Stimulated activated naive CD8-positive, alpha-beta T cell treated with anti-CD3 and anti-CD28 coated beads, Interleukin-15, Interleukin-2, amounts not matched to agents 100 ng/mL and 50 ng/mL, for 24 hours (primary cell): ENCODE measurements around the gene FUT4.
"Not testable (repeated sequence)": the region's sequence is repeated elsewhere in the genome, so short reads cannot be mapped to it uniquely, and the experiment has no call there.

Experiments used
- H3K27ac Mint-ChIP-seq: one replicate; pipeline ENCODE4 v1.8.0; 2021; ENCODE audit warnings: mild to moderate bottlenecking, mixed read lengths
- H3K27me3 Mint-ChIP-seq: one replicate; pipeline ENCODE4 v1.8.0; 2021; ENCODE audit warnings: mixed read lengths
- H3K36me3 Mint-ChIP-seq: one replicate; pipeline ENCODE4 v1.8.0; 2021; ENCODE audit warnings: low read depth, mixed read lengths
- H3K4me1 Mint-ChIP-seq: one replicate; pipeline ENCODE4 v1.8.0; 2021; ENCODE audit warnings: low read depth, mixed read lengths
- H3K4me3 Mint-ChIP-seq: one replicate; pipeline ENCODE4 v1.8.0; 2021; ENCODE audit warnings: mild to moderate bottlenecking, mixed read lengths
- H3K9me3 Mint-ChIP-seq: one replicate; pipeline ENCODE4 v1.8.0; 2021; ENCODE audit warnings: mixed read lengths

Gene FUT4

GRCh38 chr11:94546162-94546470 is 2.4 kb downstream of the FUT4 start:
- no peaks in the 10 kb centered on the region for H3K9me3 Mint-ChIP-seq
- H3K4me1 Mint-ChIP-seq = peaks cover 35% of the 10 kb centered on the region
- peak overlapping the region; percentile 78 for H3K4me3 Mint-ChIP-seq
- no peaks in the 10 kb centered on the region for H3K27me3 Mint-ChIP-seq
- H3K27ac Mint-ChIP-seq = no peak overlapping the region
- H3K36me3 Mint-ChIP-seq = peaks cover 9% of the 10 kb centered on the region

DNA sequence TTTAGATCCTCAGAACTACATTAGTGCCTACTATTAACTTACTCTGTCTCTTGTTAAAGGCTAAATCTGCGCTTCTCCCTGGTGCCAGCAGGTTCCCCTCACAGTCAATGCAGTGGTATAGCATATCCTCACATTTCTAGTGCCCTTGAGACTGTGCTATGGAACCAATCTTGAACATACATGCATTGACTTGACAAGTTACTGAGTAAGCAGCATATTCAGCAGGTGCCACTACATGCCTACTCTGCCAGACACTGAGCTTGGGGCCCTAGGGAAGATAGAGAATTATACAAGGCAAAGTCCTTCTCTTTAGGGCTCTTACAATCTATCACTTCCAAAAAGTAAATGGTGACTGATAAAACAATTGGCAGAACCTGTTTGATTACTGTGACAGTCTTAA is 3.2 kb downstream of the FUT4 start:
- no peak overlapping the region for H3K27ac Mint-ChIP-seq
- H3K27me3 Mint-ChIP-seq = no peaks in the 10 kb centered on the region
- peaks cover 9% of the 10 kb centered on the region for H3K36me3 Mint-ChIP-seq
- no peaks in the 10 kb centered on the region for H3K9me3 Mint-ChIP-seq
- H3K4me3 Mint-ChIP-seq = peak overlapping the region; percentile 43
- H3K4me1 Mint-ChIP-seq = peaks cover 35% of the 10 kb centered on the region

DNA sequence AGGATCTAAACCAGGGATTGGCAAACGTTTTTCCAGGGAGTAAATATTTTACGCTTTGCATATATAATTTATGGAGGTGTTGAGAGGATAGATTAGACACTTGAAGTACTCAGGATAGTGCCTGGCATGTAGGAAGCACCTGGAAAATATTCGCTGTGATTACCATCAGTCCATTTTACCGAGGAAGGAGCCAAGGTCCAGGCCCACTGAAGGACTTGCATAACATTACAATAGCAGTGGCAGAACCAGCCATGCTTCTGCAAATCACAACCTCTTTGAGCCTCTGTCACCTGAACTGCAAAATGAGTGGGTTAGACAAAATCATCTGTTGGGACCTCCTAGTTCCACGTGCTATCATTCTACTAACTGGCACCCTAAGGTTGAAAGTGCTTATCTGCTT is 5.4 kb downstream of the FUT4 start:
- Mint-ChIP-seq H3K9me3 (no peaks in the 10 kb centered on the region), H3K36me3 (peaks cover 9% of the 10 kb centered on the region), H3K4me3 (no peak overlapping the region), H3K27me3 (no peaks in the 10 kb centered on the region), H3K27ac (no peak overlapping the region), H3K4me1 (peaks cover 27% of the 10 kb centered on the region)

DNA sequence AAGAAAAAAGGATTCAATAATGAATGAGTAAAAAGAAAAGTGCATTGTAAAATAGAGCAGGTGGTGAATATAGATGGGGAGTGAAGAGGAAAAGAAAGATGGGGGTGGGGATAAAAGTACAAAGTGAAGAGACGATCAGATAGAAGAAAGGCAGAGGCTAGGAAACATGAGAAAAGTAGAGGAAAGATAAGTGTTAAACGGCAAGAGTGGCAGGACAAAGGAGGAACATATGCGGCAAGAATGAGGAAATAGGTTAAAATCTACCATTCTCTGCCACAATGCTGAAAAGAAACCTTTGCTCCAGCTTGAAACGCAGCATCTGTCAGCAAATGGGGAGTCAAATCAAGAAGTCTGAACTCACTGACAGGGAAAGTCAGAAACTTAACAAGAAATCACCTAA is 6.8 kb downstream of the FUT4 start:
- Mint-ChIP-seq H3K4me3 (no peak overlapping the region), H3K36me3 (peaks cover 9% of the 10 kb centered on the region), H3K9me3 (no peaks in the 10 kb centered on the region), H3K4me1 (peaks cover 22% of the 10 kb centered on the region), H3K27ac (no peak overlapping the region), H3K27me3 (no peaks in the 10 kb centered on the region)

DNA sequence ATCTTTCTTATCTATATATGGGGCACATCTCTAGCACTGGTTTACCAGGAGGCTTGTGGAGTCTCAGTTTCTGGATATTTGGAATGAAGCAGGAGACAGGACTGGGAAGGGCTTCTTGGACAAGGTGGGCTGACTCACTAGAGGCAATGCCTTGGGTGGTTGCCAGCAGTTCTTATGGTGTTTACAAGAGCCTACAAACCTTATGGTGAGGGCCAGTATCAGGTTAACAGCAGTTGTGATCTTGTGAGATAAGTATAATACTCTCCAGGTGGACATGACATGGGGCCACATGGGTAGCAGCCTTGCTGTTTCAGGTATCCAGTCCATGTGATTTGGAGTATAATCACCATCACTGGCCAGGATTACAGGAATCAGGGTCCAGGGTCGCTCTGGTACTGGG is 10.2 kb downstream of the FUT4 start:
- Mint-ChIP-seq H3K4me3 (no peak overlapping the region), H3K27ac (no peak overlapping the region), H3K36me3 (peaks cover 5% of the 10 kb centered on the region), H3K9me3 (no peaks in the 10 kb centered on the region), H3K27me3 (no peaks in the 10 kb centered on the region), H3K4me1 (no peaks in the 10 kb centered on the region)

- not testable (repeated sequence) for H3K27ac Mint-ChIP-seq, H3K4me1 Mint-ChIP-seq, H3K27me3 Mint-ChIP-seq, H3K9me3 Mint-ChIP-seq, H3K36me3 Mint-ChIP-seq, H3K4me3 Mint-ChIP-seq
These were observed 12.1 kb downstream of the FUT4 start for GRCh38 chr11:94555752-94556329.

DNA sequence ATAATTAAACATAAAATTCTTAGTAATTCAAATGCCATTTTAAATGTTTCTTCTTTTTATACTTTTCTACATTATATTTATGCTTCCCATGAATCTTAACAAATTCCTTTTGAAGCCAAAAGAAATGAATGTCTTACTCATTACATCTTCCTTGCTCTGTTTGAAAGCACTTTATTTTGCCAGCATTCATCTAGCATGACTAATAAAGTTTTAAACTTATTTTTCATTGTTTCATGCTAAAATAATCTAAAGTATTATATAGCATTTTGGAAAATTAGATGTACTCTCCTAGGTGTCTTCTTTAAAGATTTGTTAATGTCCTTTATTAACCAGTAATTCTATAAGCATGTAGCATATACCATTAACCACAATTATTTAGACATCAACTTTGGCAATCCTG is 13.7 kb downstream of the FUT4 start:
- Mint-ChIP-seq H3K9me3 (no peaks in the 10 kb centered on the region), H3K27me3 (no peaks in the 10 kb centered on the region), H3K4me1 (no peaks in the 10 kb centered on the region), H3K4me3 (no peak overlapping the region), H3K36me3 (no peaks in the 10 kb centered on the region), H3K27ac (no peak overlapping the region)

DNA sequence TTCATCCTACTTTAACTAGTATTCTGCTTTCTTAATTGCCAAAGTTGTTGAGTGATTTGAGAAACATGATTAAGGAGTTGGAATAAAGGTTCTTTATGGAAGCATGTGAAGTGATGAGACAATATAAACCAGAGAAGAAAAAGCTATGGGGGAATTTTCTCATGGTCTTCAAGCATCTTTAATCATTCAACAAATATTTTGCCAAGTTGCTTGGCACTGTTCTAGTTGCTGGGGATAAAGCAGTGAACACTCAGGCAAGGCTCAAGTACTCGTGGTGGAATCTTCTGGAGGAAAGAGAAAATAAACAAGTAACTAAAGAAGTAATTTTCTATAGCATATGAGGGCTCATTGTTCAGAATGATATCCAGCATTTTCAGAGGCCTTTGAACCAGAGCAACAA is 14.3 kb downstream of the FUT4 start:
- Mint-ChIP-seq H3K4me1 (no peaks in the 10 kb centered on the region), H3K36me3 (no peaks in the 10 kb centered on the region), H3K27me3 (no peaks in the 10 kb centered on the region), H3K27ac (no peak overlapping the region), H3K9me3 (no peaks in the 10 kb centered on the region), H3K4me3 (no peak overlapping the region)

DNA sequence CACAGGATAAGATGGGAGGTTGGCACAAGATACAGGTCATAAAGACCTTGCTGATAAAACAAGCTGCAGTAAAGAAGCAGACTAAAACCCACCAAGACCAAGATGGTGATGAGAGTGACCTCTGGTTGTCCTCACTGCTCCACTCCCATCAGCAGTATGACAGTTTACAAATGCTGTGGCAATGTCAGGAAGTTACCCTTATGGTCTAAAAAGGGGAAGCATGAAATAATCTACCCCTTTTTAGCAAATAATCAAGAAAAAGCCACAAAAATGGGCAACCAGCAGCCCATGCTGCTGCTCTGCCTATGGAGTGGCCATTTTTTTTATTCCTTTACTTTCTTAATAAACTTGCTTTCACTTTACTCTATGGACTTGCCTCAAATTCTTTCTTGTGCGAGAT is 14.7 kb downstream of the FUT4 start:
- H3K36me3 Mint-ChIP-seq = no peaks in the 10 kb centered on the region
- H3K27ac Mint-ChIP-seq = no peak overlapping the region
- no peaks in the 10 kb centered on the region for H3K4me1 Mint-ChIP-seq
- no peaks in the 10 kb centered on the region for H3K27me3 Mint-ChIP-seq
- no peak overlapping the region for H3K4me3 Mint-ChIP-seq
- no peaks in the 10 kb centered on the region for H3K9me3 Mint-ChIP-seq

- Mint-ChIP-seq H3K36me3 (no peaks in the 10 kb centered on the region), H3K27me3 (no peaks in the 10 kb centered on the region), H3K4me1 (no peaks in the 10 kb centered on the region), H3K27ac (no peak overlapping the region), H3K4me3 (no peak overlapping the region), H3K9me3 (no peaks in the 10 kb centered on the region)
These were observed 15.2 kb downstream of the FUT4 start for GRCh38 chr11:94558932-94559331.

GRCh38 chr11:94559361-94559760 is 15.6 kb downstream of the FUT4 start:
- H3K4me3 Mint-ChIP-seq = no peak overlapping the region
- no peaks in the 10 kb centered on the region for H3K36me3 Mint-ChIP-seq
- H3K27ac Mint-ChIP-seq = no peak overlapping the region
- H3K27me3 Mint-ChIP-seq = no peaks in the 10 kb centered on the region
- H3K9me3 Mint-ChIP-seq = no peaks in the 10 kb centered on the region
- no peaks in the 10 kb centered on the region for H3K4me1 Mint-ChIP-seq

DNA sequence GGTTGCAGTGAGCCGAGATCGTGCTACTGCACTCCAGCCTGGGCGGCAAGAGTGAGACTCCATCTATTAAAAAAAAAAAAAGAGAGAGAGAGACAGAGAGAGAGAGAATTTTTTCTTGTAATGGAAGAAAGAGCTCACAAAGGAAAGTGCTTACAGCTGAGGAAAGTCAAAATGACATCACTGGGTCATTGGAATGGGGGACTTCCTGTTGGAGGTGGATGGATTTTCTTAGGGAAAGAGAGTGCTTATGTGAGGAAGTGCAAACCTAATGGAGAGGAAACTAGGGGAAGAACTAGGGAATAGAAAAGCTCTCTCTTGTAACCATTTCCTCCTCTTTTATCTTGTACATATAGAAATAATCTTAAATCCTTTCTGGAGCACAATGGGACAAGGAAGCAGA is 17.1 kb downstream of the FUT4 start:
- Mint-ChIP-seq H3K27ac (no peak overlapping the region), H3K27me3 (no peaks in the 10 kb centered on the region), H3K4me1 (no peaks in the 10 kb centered on the region), H3K4me3 (no peak overlapping the region), H3K36me3 (no peaks in the 10 kb centered on the region), H3K9me3 (no peaks in the 10 kb centered on the region)

GRCh38 chr11:94563176-94563847 is 19.6 kb downstream of the FUT4 start:
- no peak overlapping the region for H3K4me3 Mint-ChIP-seq
- no peak overlapping the region for H3K27ac Mint-ChIP-seq

DNA sequence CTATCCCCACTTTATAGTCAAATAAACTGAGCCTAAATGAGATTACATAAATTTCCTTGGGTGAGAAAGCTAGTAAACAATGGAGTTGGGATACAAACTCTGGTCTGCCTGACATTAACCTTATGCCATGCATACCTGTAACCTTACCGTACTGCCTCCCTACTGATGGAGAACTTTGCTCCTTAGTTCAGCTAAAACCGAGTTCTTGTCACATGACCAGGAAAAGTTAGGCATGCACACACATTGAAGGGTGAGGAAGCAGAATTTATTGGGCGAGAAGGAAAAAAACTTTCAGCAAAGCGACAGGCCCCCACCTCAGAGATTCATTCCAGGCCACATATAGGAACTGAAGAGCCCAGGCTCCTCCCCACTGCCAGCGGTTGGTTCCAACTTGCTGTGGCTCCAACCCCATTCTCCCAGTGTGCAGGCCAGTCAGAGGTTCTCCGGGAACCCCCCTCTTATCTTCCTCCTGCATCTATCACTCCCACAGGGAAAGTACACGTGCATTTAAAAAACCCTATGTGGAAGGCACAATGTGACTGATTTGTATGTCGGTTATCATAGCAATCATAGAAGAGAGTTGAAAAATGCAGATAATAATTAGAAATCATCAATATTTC is 20.2 kb downstream of the FUT4 start:
- no peaks in the 10 kb centered on the region for H3K36me3 Mint-ChIP-seq
- no peaks in the 10 kb centered on the region for H3K9me3 Mint-ChIP-seq
- no peak overlapping the region for H3K4me3 Mint-ChIP-seq
- H3K4me1 Mint-ChIP-seq = no peaks in the 10 kb centered on the region
- no peak overlapping the region for H3K27ac Mint-ChIP-seq
- H3K27me3 Mint-ChIP-seq = no peaks in the 10 kb centered on the region

More at GRCh38 chr11:94563176-94563847, 19.6 kb downstream of the FUT4 start:
- no peaks in the 10 kb centered on the region for H3K27me3 Mint-ChIP-seq
- no peaks in the 10 kb centered on the region for H3K4me1 Mint-ChIP-seq
- H3K36me3 Mint-ChIP-seq = no peaks in the 10 kb centered on the region
- H3K9me3 Mint-ChIP-seq = no peaks in the 10 kb centered on the region

- H3K4me3 Mint-ChIP-seq = no peak within 1 kb of the TSS
- no peak within 1 kb of the TSS for H3K27ac Mint-ChIP-seq
- no peaks in the 10 kb centered on the region for H3K27me3 Mint-ChIP-seq
- no peaks in the 10 kb centered on the region for H3K4me1 Mint-ChIP-seq
- no peaks in the 10 kb centered on the region for H3K36me3 Mint-ChIP-seq
- H3K9me3 Mint-ChIP-seq = no peaks in the 10 kb centered on the region
These were observed 23.5 kb downstream of the FUT4 start, which contains the start of gene PIWIL4 for GRCh38 chr11:94567181-94567670. PIWIL4 (plus strand) TSS chr11:94567368; CDS start chr11:94567519, 151 bp downstream.

DNA sequence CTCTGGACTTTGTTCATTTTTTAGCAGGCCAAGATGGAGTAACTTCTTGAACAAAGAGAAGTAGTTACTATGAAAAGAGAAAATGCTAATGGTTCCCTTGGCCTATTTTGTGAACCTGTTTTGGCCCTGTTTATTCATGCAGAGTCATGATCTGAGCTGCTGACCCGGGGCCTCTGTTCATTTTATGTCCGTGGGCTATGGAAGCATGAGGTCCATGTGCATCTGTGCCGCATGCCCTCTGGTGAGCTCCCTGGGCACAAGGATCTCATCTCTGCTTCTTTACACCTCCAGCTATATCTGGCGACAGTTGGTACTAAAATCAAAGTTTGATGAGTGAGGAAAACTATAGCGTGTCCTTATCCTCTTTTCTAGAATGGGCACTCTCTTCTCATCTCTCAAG is 24.5 kb downstream of the FUT4 start:
- Mint-ChIP-seq H3K27me3 (no peaks in the 10 kb centered on the region), H3K4me1 (no peaks in the 10 kb centered on the region), H3K9me3 (no peaks in the 10 kb centered on the region), H3K4me3 (no peak overlapping the region), H3K36me3 (no peaks in the 10 kb centered on the region), H3K27ac (no peak overlapping the region)
